ENCODE data around the gene RSPO3.

DNA sequence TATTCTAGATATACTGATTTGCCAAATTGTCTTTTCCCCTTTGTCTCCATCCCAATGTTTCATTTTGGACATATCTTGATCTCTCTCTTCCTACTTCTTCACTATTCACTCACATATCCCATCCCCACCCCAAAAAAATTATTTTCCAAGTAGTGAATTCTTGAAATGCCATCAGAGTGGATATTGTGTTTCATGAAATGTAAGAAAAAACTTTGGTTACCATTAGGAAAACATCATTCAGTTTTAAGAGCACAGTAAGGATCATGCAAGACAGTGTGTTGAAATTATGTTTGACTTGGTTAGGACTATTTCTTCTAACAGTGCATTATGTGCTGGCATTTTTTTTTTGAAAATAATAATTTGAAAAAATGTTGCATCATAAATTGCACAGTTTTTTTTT lies 5.7 kb downstream of the RSPO3 start:
- TF ChIP-seq CTCF (IDR thresholded peaks at IDR 0.05; ENCODE audit: poor library complexity) (no peak), EZH2 (IDR thresholded peaks at IDR 0.05; ENCODE audit: borderline replicate concordance) (no peak), EZH2phosphoT487 (IDR thresholded peaks at IDR 0.05; ENCODE audit: low read depth, severe bottlenecking, unreplicated experiment) (no peak)

Data from hepatocyte (in vitro differentiated cells).